Erythroblast (primary cell): ENCODE measurements around the gene FURIN.

Experiments used
- GATA1 ChIP-seq: IDR thresholded peaks from 2 replicates; pipeline ENCODE4 v1.6.1; 2011; ENCODE audit warnings: low read depth, mild to moderate bottlenecking, control low read depth, low read length, moderate library complexity
- POLR2A ChIP-seq: IDR thresholded peaks from 2 replicates; pipeline ENCODE4 v1.6.1; 2011; ENCODE audit warnings: mild to moderate bottlenecking, low read length

- TF ChIP-seq POLR2A, result no peak
- no peak for TF ChIP-seq GATA1
Observed at GRCh38 chr15:90893175-90894090, 25.0 kb downstream of the FURIN start.
